Activated T-helper 1 cell treated with anti-CD3 and anti-CD28 coated beads, Interleukin-2, amount 50 U/mL, for 16 hours (primary cell): Measurements from ENCODE around the gene MT1G.
"Not testable (repeated sequence)": the region's sequence is repeated elsewhere in the genome, so short reads cannot be mapped to it uniquely, and the experiment has no call there.

Experiments used
- DNase-seq, 2 donors: peaks; one replicate each; pipeline ENCODE4 v3.0.0-alpha.2; 2020; ENCODE audit warnings: low read depth in 1 of 2, low spot score in 1 of 2

Gene MT1G

DNA sequence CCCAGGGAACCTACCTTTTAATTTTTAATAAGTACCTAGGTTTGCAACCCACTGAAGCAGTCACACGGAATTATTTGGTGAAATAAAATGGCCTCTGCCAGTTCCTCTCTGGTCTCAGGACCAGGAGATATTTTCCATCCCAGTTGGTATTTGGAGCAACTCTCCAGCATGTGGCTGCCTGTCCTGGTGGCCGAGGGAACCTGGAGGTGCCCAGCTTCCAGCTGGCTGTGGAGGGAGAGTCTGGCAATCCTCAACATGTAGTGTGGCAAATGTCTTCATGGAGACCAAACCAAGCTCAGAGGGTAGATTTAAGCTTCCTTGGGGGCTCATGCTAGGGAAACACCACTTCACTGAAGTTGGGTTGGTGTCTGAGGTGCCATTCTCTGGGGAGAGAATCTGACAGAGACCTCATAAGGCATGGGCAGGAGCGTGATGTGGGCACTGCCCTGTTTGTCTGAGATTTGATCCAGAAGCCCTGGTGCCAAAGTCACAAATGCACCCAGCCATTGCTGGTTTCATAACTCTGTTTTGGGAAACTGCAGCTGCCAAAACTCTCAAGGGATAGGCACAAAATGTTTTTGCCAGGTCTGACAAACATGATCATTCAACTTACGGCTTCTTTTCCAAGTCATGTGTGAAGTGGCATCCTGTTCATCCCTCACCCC is 17.2 kb upstream of the MT1G start:
- DNase-seq, result no peak

DNA sequence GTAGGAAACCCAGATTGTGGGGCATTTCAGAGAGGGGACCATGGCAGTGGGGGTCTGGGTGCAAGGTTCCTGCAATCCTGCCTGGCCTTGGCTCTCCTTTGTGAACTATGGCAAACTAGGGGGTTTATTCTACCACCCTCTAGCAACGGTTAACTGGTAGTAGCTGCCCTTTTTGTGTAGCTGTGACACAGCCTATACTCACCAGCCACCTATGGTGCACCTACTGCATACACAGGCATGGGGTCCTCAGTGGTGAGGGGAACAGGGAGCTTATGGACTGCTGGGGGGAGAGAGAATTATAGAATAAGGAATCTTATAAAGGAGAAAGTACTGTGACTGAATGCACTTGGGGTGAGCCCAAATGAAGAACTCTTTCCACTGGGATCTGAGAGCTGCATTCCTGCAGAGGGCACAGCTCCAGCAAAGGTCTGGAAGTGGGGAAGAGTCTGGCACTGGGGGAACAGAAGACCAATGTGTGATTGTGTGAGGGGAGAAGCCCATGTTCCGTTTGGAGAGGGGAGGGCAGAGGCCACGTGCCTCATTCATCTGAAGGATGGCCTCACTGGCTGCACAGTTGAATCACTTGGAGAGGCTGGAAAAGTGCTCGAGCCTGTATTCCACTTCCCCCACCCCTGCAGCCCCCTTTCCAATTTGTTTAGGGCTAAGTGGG is 16.5 kb upstream of the MT1G start:
- DNase-seq, result no peak

DNA sequence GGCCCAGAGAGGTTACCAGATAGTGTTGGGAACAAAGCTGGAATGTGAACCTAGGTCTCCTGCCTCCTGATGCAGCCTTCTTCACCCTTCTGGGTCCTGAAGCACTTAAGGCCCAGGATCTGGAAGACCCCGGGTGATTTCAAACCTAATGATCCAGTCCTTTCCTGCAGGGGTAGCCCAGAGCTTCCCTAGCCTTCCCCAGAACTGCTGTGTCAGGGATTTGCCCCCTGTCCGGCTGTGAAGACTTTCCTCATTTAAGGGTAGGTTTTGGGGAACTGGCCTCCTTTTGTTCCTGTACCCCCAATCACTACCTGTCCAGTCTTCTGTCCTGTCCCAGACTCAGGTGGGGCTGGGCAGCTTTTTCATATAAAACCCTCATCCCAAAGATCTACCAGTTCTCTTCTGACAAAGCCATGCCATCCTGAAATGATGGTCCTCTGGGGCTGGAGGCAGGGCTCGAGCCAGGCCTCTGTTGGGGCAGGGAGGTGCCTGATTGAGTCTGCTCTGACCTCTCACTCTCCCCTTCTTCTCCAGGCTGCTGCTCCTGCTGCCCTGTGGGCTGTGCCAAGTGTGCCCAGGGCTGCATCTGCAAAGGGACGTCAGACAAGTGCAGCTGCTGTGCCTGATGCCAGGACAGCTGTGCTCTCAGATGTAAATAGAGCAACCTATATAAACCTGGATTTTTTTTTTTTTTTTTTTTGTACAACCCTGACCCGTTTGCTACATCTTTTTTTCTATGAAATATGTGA is 15.7 kb upstream of the MT1G start:
- no peak for DNase-seq

DNA sequence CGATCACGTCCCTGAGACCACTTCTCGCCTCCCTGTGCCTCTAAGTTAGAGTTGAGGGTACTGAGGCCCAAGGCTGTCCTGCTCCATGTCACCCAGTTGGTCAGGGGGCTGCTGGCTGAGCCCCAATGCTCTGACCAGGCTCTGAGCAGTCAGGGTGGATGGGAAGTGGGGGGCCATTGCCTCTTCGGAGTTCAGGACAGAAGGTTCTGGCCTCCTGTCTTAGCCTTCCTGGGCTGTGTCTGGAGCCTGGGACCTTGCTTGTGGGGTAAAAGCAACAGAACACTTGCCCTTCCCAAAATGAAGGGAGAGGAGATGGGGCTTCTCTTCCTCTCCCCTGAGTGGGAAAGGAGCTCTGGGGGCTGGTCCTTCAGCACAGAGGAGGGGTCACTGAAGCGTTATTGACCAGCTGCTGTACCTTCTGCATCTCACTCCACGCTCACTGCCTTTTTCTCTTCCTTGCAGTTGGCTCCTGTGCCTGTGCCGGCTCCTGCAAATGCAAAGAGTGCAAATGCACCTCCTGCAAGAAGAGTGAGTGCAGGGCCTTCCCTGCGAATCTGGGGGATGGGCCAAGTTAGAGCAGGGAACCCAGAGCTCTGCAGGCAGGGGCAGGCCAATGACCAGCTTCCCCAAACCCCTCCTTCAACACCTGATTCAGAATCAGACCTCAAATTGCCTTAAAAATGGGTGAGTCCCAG is 15.0 kb upstream of the MT1G start:
- no peak for DNase-seq

DNA sequence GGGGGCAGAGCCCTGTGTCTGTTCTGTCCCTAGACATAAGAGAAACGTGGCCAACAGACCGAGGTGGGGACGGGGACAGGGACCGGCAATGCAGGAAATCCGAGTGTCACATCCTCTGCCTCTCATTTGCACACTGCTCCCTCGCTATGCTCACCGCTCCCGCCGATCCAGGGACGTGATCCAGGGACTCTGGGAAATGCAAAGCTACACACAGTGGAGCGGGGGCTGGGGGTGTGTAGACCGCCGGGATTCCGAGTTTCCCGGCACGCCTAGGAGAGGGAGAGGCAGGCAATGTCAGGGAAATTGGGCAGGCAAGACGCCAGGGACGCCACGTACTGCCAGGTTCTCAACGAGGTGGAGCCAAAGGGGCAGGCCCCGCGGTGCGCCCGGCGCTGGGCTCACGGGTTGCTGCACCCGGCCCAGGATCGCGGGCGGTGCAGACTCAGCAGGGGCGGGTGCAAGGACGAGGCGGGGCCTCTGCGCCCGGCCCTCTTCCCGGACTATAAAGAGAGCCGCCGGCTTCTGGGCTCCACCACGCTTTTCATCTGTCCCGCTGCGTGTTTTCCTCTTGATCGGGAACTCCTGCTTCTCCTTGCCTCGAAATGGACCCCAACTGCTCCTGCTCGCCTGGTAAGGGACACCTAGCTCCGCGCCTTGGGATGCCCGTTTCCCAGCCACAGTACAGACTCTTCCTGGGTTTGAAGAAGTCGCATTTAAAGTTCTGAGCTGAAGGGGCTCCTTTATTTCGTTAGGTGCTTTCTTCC is 14.3 kb upstream of the MT1G start, which contains the start of gene MT1X:
Gene MT1X, plus strand, starts transcription at position 532 of the 764 bp plus-strand sequence. Its CDS starts 71 bp downstream, at position 603.
- DNase-seq, result peak; percentile 62 to 80

DNA sequence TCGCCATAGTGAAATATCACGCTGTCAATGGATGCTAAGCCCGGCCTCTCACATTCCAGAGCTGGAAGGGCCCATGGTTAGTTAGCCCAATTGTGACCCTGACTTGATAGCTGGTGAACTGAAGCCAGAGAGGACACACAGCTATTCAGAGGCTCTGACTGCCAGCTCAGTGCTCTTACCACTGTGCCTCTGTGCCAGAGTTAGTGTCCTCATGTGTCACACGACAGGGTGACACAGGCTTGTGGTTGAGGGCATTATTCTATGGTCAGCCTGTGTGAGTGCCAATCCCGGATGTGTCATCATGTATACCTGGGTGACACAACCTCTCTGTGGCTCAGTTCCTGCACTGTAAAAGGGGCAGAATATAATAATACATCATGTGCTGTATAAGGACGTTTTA is 12.0 kb upstream of the MT1G start:
- DNase-seq, result no peak

DNA sequence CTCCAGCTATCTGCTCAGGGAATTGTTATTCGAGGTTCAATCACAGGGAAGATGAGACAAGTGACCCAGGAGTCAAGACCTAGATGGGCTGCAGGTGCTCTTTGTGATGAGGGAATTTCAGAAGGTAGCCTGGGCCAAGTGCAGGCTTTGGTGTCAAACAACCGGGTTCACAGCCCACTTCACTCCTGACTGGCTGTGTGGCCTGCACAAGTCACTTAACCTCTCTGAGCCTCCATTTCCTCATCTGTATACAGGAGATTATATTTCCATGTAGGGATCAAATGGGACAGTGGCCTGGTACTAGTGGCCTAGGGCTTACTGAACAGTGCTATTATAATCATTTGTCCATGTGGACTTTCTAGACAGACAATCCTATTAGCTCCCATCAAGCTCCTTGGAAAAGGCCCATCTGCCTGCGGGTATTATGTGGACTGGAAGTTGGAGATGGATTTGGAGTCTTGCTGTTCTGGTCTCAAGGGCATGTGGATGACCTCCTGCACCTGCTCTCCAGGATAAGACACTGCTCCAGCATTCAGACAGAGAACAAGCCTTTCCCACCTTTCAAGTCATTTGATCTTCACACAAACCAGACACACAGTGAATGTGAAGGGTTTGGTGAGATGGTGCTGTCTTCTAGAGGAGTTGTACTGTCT is 11.3 kb upstream of the MT1G start:
- no peak for DNase-seq

DNA sequence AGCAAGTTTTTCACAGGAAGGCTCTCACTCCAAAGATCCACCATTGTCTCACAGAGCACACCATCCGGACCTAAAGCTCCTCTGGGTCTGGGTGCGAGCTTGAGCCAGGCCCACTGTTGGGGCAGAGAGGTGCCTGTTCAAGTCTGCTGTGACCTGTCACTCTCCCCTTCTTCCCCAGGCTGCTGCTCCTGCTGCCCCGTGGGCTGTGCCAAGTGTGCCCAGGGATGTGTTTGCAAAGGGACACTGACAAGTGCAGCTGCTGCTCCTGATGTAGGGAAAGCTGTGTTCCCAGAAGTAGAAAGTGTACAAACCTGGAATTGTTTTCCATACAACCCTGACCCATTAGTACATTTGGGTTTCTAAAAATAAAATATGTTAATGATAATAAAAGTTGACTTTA is 9.6 kb upstream of the MT1G start:
- no peak for DNase-seq

DNA sequence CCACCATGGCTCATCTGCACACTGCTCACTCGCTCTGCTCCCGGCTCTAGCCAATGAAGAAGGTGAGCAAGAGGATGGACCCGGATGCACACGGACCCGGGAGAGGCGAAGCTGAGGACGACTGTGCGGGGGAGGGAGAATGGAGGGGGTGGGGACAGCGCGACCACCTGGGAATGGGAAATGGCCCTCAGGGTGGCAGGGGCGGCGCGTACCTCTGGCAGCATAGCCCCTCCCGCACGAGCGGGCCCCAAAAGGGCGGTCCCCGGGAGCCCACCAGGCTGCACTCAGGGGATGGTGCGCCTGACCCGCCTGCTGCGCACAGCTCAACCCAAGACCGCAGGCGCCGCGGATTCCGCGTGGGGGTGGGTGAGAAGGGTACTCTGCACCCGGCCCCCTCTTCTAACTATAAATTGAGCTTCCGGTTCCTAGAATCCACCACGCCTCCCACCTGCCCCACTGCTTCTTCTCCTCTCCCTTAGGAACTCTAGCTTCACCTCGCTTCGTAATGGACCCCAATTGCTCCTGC is 7.9 kb upstream of the MT1G start:
- peak in 1 of 2 donors; percentile 36 for DNase-seq

DNA sequence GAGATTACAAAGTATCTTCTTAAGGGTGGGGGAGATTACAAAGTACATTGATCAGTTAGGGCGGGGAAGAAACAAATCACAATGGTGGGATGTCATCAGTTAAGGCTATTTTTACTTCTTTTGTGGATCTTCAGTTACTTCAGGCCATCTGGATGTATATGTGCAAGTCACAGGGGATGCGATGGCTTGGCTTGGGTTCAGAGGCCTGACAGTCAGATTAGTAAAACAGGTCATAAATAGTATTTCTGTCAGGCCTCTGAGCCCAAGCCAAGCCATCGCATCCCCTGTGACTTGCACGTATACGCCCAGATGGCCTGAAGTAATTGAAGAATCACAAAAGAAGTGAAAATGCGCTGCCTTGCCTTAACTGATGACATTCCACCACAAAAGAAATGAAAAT is 6.7 kb upstream of the MT1G start:
- not testable (repeated sequence) for DNase-seq

DNA sequence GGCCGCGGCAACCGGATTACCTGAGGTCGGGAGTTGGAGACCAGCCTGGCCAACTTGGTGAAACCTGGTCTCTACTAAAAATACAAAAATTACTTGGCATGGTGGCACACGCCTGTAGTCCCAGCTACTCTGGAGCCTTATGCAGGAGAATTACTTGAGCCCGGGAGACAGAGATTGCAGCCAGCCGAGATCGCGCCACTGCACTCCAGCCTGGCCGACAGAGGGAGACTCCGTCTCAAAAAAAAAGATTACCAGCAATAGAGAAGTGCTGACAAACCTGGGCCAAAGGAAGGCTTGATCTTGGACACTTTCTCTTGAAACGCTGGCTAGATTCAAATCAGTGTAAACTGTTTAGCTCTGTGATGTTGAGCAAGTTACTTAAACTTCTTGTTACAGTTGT is 6.1 kb upstream of the MT1G start:
- DNase-seq, result no peak

DNA sequence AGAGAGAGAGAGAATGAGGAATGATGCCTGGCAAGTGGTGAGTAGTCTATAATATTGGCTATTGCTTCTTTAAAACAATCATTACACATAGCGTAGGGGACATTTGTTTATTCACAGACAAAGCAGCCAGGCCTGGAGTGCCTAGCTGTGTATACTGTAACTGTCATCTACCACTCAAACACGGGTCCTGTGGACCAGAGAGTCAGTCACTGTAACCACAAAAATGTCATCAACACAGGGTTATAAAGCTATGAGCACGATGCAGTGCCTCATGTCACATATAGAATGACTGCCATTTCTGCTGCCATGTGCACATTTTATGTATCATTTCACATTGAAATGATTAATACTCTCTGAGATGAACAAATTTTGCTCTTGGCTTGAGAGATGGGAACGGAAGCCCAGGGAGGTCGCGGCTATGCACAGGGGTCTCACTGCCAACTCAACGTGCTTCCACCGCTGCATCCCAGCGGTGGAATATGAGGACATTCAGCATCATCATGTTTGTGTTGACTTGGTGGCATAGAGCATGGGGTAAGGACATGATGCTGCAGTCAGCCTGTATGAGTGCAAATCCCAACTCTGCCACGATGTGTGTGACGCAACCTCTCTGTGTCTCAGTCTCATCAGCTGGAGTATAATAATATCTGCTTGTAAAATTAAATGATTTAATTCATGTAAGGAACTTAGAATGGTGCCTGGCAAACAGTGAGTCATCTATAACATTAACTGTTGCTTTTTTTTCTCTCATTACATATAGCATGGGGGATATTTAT is 5.1 kb upstream of the MT1G start:
- DNase-seq, result no peak

DNA sequence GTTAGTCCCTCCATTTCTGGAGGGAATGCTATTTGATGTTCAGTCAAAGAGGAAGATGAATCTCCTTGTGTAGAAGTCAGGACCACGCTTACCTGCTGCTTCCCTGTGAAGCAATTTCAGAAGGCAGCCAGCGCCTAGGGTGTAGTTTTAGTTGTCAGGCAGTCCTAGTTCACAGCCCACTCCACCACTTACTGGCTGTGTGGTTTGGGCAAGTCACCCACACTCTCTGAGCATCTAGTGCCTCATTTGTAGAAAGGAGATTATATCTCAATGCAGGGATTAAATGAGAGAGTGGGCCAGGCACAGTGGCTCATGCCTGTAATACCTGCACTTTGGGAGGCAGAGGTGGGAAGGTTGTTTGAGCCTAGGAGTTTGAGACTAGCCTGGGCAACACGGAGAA is 4.3 kb upstream of the MT1G start:
- DNase-seq, result not testable (repeated sequence)

DNA sequence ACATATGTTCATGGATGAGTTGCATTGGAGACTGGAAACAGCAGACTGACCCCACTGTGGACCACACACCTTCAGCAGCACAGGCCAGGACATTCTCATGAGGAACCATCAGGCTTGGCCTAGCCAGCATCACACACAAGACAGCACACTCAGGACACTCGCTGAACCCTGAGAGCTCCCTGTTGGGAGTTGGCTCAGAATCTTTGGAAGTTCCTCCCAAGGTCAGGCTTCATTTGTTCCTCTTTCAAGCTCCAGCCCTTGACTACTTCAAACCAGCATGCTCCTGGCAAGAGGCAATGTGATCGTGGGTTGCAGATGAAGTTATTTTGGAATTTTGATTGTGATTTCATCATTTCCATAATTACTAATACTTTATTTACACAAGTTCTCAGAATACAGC is 3.8 kb upstream of the MT1G start:
- DNase-seq, result not testable (repeated sequence)

DNA sequence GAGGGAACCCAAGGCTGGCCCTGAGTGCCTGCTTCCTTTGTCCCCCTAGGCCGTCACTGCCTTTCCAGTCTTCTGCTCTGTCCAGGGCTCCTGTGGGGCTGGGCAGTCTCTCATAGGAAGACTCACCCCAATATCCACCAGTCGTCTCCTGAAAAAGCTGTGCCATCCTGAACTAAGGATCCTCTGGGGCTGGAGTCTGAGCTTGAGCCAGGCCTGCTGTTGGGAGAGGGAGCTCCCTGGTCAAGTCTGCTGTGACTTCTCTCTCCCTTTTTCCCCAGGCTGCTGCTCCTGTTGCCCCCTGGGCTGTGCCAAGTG is 2.7 kb upstream of the MT1G start:
- no peak for DNase-seq

DNA sequence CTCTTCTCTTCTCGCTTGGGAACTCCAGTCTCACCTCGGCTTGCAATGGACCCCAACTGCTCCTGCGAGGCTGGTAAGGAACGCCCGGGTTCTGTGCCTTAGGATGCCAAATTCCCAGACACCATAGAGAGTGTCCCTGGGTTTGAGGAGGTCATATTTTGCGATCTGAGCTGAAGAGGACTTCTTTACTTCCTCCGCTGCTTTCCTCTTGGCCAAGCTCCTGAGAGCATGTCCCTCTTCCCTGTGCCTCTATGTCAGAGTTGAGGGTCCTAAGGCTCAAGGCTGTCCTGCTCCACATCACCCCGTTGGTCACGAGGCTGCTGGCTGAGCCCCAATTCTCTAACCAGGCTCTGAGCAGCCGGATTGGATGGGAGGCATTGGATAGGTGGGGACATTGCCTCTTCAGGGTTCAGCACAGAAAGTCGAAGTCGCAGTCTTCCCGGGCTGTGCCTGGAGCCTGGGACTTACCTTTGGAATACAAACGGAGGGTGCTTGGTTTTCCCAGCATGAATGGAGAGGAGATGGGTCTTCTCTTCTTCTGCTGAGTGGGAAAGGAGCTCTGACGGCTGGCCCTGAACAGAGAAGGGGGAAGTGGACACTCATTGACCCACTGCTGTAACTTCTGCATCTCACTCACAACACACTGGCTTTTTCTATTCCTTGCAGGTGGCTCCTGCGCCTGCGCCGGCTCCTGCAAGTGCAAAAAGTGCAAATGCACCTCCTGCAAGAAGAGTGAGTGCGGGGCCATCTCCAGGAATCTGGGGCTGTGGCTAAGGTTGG is 2.2 kb upstream of the MT1G start:
- no peak for DNase-seq

DNA sequence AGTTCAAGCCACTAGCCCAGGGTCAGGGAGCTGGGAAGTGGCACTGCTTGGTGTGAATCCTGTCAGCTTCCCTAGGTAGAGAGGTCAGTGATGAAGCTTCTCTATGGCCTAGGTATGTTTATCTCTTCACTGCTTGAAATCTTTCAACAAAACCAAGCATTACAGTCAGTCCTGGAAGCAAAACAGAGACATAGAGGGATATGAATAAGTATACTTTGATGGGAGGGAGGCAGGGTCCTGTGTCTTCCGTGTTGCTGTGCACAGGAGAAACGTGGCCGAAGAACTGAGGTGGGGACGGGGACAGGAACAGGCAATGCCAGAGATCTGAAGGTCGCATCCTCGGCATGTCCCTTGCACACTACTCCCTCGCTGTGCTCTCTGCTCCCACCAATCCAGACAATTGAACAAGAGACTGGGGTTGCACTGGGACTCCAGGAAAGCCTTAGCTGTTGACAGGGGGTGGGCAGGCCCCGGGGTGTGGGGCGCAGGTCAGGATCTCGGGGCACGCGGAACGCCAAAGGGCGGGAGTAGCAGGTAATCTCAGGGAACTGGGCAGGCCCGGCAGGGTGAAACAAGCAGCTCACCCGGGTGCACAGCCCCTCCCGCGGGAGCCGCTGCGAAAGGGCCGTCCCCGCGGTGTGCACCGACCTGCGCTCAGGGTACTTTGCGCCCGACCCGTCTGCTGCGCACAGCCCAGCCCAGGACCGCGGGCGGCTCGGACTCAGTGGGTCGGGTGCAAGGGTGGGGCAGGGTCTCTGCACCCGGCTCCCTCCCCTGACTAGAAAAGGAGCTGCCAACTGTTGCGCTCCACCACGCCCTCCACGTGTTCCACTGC is 1.4 kb upstream of the MT1G start, which contains the start of gene MT1H:
Gene MT1H, plus strand, starts transcription at position 810 of the 835 bp plus-strand sequence. CDS start 71 bp downstream, outside the sequence.
- no peak for DNase-seq
